MM.1S (cell line): ENCODE measurements around the gene CNP.

Experiments used
- EZH2 ChIP-seq: fragments of 300-600 bp; sonication (generic); optimal IDR thresholded peaks from 2 replicates; pipeline ENCODE3; 2017; ENCODE audit warnings: low read depth, mild to moderate bottlenecking, antibody characterized with exemption, low read length, mixed read lengths
- EZH2phosphoT487 ChIP-seq: fragments of 300-600 bp; sonication (generic); IDR thresholded peaks from 2 replicates; pipeline ENCODE4 v1.6.1; 2018; ENCODE audit warnings: antibody characterized with exemption, low read length
- TF ChIP-seq, protein P1 (sequence below): fragments of 300-600 bp; sonication (generic); IDR thresholded peaks from 2 replicates; pipeline ENCODE4 v1.5.1; 2016; ENCODE audit warnings: antibody characterized with exemption, low read length, mixed read lengths

GRCh38 chr17:41989702-41990419 lies 23.3 kb downstream of the CNP start:
- TF ChIP-seq, protein P1, sequence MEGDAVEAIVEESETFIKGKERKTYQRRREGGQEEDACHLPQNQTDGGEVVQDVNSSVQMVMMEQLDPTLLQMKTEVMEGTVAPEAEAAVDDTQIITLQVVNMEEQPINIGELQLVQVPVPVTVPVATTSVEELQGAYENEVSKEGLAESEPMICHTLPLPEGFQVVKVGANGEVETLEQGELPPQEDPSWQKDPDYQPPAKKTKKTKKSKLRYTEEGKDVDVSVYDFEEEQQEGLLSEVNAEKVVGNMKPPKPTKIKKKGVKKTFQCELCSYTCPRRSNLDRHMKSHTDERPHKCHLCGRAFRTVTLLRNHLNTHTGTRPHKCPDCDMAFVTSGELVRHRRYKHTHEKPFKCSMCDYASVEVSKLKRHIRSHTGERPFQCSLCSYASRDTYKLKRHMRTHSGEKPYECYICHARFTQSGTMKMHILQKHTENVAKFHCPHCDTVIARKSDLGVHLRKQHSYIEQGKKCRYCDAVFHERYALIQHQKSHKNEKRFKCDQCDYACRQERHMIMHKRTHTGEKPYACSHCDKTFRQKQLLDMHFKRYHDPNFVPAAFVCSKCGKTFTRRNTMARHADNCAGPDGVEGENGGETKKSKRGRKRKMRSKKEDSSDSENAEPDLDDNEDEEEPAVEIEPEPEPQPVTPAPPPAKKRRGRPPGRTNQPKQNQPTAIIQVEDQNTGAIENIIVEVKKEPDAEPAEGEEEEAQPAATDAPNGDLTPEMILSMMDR: no peak
- TF ChIP-seq EZH2 (no peak), EZH2phosphoT487 (no peak)
